ENCODE results near the gene P4HB. TPM values are rescaled to one million over a fixed set of nuclear protein-coding genes. Genes with fewer than 3 reads are reported as not detected.

Gene P4HB
- total RNA-seq, 6 experiments from 2014 or later = 856 to 5,039 (median 1,455) TPM

- Histone ChIP-seq H3K36me3 (peaks cover 0 to 16% (median 8%) of the 10 kb centered on the region in 4 donors), H3K4me3 (no peak overlapping the region), H3K4me1 (peaks cover 0 to 77% (median 38%) of the 10 kb centered on the region in 4 donors), H3K9me3 (no peaks in the 10 kb centered on the region), H3K27me3 (no peaks in the 10 kb centered on the region), H3K27ac (peak overlapping the region; percentile 41 to 99 (median 77))
- ATAC-seq (no peak), DNase-seq (no peak)
- WGBS (ENCODE audit: insufficient coverage, low coverage, low lambda C conversion rate, missing lambda C conversion rate) = 72% methylated on average over 2 of the region's 18 CpGs
- TF ChIP-seq POLR2A (IDR thresholded peaks at IDR 0.05) (no peak), CTCF (IDR thresholded peaks at IDR 0.05) (no peak)
- intact Hi-C loops (cut with DNase I) = no loop called here
These were observed 6.3 kb upstream of the P4HB start for GRCh38 chr17:81866440-81867169.

GRCh38 chr17:81865733-81866439, 5.6 kb upstream of the P4HB start:
- 43% methylated on average over 5 of the region's 18 CpGs for WGBS (ENCODE audit: insufficient coverage, low coverage, low lambda C conversion rate, missing lambda C conversion rate)
- Histone ChIP-seq H3K9me3 (no peaks in the 10 kb centered on the region), H3K4me3 (no peak overlapping the region), H3K4me1 (peaks cover 0 to 77% (median 38%) of the 10 kb centered on the region in 4 donors), H3K27ac (peak overlapping the region; percentile 48 to 99 (median 80)), H3K27me3 (no peaks in the 10 kb centered on the region), H3K36me3 (peaks cover 0 to 16% (median 8%) of the 10 kb centered on the region in 4 donors)
- ATAC-seq = peak; percentile 48 to 69 (median 64)
- TF ChIP-seq CTCF (IDR thresholded peaks at IDR 0.05) (no peak), POLR2A (IDR thresholded peaks at IDR 0.05) (peak; percentile 89)
- peak; percentile 94 to 98 (median 97) for DNase-seq
- intact Hi-C loops (cut with DNase I) = no loop called here

DNA sequence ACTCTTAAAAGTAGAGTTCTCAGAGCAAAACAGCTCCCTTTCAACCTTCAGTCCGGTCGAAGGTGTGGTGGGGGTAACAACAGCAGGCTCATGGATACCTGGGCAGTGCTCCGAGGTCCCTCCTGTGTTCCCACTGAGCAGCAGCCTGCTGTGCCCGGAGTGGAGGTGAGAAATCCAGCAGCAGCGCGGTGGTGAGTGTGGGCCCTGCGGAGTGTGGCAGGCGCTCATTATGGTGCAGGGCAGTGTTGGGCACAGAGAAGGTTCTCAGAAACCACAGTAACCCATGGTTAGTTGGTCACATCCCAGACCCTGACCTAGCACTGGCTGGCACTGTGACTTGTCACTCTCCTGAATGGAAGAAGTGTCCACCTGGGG, 5.0 kb upstream of the P4HB start:
- Histone ChIP-seq H3K27ac (peak overlapping the region; percentile 48 to 99 (median 80)), H3K4me3 (no peak overlapping the region), H3K4me1 (peaks cover 0 to 77% (median 38%) of the 10 kb centered on the region in 4 donors), H3K27me3 (no peaks in the 10 kb centered on the region), H3K9me3 (no peaks in the 10 kb centered on the region), H3K36me3 (peaks cover 0 to 16% (median 8%) of the 10 kb centered on the region in 4 donors)
- intact Hi-C loops (cut with DNase I) = no loop called here
- 64% methylated on average over 6 of the region's 8 CpGs for WGBS (ENCODE audit: insufficient coverage, low coverage, low lambda C conversion rate, missing lambda C conversion rate)
- TF ChIP-seq POLR2A (IDR thresholded peaks at IDR 0.05) (no peak), CTCF (IDR thresholded peaks at IDR 0.05) (no peak)
- DNase-seq (no peak), ATAC-seq (no peak)

DNA sequence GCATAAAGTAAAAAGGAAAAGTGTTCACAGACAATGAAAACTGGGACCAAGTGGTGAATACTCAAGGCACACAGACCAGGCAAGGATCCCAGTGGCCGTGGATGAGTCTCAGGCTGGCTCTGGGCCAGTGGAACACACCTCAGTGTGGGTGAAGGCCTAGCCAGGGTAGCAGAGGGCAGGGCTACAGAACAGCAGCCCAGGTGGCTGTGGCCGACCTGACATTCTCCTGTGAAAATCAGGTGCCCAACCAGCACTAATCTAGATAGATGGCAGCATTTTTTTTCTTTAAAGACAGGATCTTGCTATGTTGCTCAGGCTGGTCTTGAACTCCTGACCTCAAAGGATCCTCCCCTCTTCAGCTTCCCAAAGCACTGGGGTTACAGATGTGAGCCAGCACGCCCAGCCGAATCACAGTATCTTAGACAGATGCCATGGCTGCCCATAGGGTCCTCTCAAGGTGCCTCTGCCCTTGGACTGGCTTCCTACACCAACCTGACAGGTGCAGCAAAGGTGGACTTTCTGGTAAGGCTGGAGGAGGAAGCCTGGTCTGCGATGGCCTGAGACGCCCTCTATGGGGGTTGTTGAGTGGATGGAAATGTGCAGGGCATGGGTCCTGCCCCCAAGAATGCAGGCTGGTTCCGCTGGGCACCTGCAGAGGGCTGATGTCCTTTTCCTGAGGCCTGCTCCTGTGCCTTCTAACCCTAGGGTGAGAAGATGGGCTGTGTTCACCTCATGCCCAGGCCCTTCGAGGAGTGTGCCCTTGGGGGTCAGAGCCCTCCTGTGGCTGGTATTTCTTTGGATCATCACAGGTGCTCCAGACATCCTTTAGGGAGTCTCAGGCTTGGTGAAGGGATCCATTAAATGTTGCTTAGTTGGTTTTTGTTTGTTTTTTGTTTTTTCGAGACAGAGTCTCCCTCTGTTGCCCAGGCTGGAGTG, 3.8 kb upstream of the P4HB start:
- no peak overlapping the region for H3K4me3 ChIP-seq
- DNase-seq (peak in 1 of 3 donors; percentile 60), ATAC-seq (no peak)
- intact Hi-C loops (cut with DNase I) = no loop called here
- H3K27ac ChIP-seq = peak overlapping the region in 2 of 3 donors; percentile 92 to 99
- peaks cover 0 to 68% (median 34%) of the 10 kb centered on the region in 4 donors for H3K4me1 ChIP-seq
- no peaks in the 10 kb centered on the region for H3K9me3 ChIP-seq
- H3K36me3 ChIP-seq = peaks cover 0 to 11% (median 4%) of the 10 kb centered on the region in 4 donors
- WGBS (ENCODE audit: insufficient coverage, low coverage, low lambda C conversion rate, missing lambda C conversion rate) = 36% methylated on average over 3 of the region's 9 CpGs
- TF ChIP-seq POLR2A (IDR thresholded peaks at IDR 0.05) (no peak), CTCF (IDR thresholded peaks at IDR 0.05) (no peak)
- no peaks in the 10 kb centered on the region for H3K27me3 ChIP-seq
